Activated CD8-positive, alpha-beta memory T cell treated with anti-CD3 and anti-CD28 coated beads for 1 hour (primary cell): ENCODE data around the gene FERMT2.

ENCODE experiments used
- DNase-seq, 2 donors: peaks; one replicate each; pipeline ENCODE4 v3.0.0-alpha.2; 2020; ENCODE audit warnings: low read depth in 1 of 2; ENCODE audit errors: extremely low read depth in 1 of 2

FERMT2 gene

GRCh38 chr14:52950898-52951680, at the start of gene FERMT2:
Gene FERMT2 (minus strand): TSS chr14:52951050. CDS start chr14:52950568, 482 bp downstream.
- DNase-seq, result peak in 1 of 2 donors; percentile 2

DNA sequence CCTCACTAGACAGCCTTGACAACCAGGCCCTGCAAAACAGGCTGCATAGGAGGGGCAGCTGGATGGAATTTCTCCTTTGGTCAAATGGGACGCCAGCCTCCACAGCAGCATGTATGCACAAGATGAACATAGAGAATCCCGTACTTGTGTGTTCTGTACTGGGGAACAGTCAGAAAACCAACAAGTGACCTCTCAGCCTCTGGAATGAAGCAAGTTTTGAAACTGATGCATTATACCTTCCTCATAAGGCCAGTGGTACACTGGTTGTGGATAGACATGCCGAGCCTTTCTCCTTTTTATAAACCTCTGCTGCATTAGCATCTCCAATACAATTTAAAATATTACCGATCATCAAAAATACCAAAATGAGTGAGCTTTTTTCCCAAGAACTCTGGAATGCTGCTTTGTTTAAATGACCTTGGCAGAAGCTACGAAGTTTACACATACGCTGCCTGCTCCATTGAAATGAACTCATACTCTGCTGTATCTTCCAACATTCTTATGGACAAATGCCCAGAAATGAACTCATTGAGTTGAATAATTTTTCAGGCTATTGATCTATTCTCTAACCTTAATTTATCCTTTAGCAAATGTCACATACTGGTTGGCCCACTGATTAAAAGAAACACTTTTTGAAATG, 47.6 kb upstream of the FERMT2 start:
- no peak for DNase-seq

DNA sequence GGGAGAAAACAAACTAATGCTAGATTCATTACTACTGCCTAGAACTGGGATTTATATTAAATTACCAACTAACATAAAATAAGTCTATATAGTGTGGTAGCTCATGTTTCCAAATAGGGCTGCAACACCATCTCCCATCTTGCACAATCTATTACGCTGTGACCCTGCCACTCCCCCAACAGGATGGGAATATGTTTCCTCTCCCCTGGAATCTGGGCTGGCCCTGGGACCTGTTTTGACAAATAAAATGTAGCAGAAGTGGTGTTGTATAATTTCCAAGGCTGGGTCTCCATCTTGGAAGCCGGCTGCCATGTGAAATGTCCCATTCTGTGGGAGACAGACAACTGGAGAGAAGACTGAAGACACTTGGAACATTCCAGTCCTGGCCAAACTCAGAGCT, 45.6 kb upstream of the FERMT2 start:
- no peak for DNase-seq

GRCh38 chr14:52995998-52996397, 45.1 kb upstream of the FERMT2 start:
- no peak for DNase-seq

- DNase-seq, result no peak
Observed at GRCh38 chr14:52992236-52992870, 41.5 kb upstream of the FERMT2 start.

DNA sequence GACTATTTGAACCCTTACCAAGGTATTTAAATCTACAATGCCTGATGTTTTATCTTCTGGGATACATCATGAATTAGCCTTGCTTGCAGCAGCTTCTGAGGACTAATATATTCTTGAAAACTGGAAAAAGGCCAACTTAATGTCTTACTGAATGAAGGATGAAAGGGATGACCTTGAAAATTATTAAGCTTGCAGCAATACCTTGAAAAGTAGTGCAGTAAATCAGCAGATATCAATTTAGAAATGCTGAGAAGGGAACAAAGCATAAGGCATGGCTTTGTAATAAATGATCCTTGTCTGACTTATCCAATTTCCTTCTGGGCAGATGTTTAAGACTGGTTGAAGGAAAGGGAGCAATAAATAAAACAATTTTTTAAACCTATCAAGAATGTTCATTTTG, 37.3 kb upstream of the FERMT2 start:
- DNase-seq, result no peak

GRCh38 chr14:52987514-52987913, 36.7 kb upstream of the FERMT2 start:
- DNase-seq, result no peak

DNA sequence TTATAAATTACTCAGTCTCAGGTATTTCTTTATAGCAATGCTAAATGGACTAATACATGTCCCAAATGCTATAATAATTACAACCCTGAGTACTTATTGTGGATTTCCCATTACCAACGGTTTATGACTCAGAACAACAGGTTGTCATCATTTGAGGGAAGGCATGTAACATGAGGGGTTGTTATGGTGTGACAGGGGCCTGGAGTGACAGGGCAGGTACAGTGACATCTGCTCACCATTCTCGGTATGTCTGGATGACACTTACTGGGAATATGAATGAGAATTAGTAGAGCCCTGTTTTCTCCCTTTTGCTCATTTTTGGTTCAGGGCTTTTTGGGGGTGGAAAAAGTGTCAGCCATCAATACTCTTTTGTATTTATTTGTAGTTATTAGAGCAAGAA, 36.2 kb upstream of the FERMT2 start:
- no peak for DNase-seq

GRCh38 chr14:52977798-52978197, 26.9 kb upstream of the FERMT2 start:
- DNase-seq, result no peak

DNA sequence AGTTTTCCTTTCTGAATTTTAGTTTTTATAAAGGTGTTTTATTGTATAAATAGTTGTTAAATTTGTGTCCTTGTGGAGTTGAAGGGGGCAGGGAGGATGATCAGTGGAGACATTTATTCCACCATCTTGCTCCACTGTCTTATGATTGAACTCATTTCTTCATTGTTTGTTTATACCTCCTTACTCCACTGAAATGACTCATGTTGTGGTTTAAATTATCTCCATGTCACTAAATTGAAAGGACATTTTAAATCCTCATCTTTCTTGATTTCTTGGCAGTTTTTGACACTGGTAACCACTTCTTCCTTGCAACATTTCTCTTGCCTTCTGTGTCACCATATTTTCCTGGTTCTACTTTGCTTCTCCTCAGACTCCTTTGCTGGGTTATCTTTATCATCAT, 23.6 kb upstream of the FERMT2 start:
- no peak for DNase-seq

- peak; percentile 23 for DNase-seq
Observed at GRCh38 chr14:52961060-52961639, 10.3 kb upstream of the FERMT2 start.

DNA sequence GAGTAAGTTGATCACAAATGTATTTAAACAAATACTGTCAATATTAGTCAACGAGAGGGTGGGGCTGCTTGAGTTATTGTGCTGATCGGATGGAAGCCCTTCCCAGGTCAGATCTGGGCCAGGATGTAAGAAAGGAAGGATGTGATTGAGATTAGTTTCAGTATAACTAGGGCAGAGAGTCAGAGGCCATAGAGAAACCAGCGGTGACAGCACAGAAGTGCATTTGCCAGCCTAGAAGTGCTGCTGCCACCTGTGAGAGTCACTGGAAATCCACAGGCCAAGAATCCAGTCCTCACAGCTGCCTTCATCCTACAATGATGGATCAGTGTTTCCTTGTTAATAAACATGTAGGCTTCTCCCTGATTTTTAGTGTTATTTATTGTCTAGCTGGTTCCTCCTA, 9.8 kb upstream of the FERMT2 start:
- no peak for DNase-seq

- DNase-seq, result no peak
Observed at GRCh38 chr14:52954346-52955214, 3.7 kb upstream of the FERMT2 start.

DNA sequence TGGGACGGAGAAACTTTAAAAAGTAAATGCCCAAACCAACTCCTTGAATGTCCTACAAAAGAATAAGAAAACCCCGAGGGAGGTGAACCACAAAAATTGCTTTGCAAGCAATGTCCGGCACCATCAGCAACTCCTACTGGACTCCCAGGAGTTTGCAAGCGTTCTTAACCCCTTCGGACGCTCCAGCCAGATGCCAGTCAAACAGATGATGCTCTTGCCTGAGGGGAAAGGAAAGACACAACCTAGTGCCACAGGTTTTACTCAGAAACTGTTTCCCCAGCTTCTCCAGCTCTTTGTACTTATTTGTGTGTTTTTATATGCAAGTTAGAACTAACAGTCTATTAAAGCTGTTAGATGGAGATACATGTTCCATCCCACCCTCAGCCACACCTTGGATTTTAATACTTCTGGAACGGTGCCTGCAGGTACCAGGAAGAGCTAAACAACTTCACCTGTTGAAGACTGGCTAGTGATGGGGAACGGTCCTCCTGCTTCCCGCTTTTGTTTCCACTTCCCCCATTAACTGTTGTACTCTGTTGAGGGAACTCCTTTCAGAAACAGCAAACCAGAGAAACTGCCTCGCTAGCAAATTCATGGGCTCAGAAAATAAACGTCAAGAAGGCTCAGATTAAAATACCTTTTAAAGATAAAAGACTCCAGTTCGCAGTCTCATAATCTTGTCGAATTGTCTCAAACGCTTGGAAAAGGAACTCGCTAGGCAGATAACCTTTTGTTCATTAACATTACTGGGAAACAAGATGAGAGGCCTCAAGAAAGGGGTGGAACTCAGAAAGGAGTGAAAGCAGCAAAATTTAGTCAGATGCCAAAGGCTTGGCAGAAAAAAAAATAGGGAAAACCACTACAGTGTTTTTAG, 1.1 kb upstream of the FERMT2 start:
- no peak for DNase-seq

DNA sequence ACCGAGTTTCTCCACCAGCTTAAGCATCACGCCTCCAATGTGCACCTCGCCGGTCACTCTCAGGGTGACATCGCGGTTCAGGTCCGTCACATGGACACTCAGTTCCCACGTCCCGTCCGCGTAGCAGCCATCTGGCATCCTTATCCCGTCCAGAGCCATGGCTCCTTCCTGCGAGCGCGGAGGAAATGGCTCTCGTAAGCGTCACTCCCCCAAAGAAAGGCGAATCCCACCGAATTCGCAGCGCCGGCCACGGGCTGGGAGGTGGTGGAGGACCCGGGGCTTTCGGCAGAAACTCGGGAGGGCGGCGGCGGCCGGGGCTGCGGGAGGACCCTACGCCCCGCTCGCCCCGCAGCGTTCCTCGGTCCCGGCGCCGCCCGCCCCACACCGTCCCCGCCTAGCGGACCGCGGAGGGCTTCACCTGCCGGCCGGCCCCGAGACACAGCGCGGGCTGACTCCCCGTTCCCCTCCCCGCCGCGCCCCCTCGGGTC, 396 bp downstream of the FERMT2 start:
- DNase-seq, result peak in 1 of 2 donors; percentile 1

GRCh38 chr14:52949711-52950409, 990 bp downstream of the FERMT2 start:
- DNase-seq, result no peak

DNA sequence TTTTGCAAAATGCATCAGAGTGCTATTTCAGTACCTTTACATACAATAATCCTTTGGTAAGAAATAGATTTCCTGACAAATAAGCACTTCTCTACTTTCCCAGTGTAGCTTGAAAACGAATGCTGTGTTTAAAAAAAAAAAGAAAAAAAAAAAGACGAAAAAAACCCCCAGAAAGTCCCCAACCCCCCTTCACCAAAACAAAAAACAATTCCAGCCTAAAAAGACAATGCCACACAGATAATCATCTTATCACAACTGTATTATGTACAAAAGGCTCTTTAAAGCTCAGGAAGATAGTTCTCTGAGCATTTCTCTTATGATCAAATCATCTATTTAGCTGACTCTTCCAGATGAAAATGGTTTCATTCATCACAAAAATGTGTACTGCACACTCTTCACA, 1.6 kb downstream of the FERMT2 start:
- no peak for DNase-seq

DNA sequence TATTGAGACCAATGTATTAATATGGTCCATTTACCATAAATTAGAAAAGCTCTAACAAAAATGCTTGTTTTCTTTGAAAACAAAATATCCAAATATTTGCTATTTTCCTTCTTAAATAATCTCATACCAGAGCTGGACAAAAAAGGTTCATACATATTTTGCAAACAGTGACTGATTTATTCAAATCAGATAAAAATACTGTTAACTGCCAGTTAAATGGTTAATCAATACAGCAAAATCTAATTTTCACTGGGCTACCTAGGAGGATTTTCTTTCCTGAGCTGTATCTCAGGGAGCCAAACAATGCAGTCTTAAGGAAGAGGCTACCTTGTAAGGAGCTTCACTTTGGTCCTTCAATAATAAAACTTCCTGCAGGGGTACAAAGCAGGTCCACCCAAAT, 2.0 kb downstream of the FERMT2 start:
- no peak for DNase-seq

DNA sequence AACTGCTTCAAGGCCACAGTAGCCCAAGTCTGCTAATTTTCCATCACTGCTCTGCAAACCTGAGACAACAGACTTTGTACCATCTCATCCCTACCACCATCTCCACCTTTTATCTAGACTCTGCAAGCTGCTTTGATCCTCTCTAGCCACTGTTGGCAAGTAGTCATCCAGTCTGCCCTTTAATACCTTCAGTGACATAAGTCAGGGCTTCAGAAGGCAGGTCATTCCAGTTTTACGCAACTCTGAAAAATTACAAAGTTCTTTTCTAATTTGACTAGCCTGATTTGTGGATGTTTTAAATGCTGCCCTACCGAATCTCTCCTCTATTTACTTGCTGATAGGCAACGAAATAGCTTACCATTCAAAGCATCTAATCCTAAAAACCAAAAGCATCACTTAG, 2.8 kb downstream of the FERMT2 start:
- DNase-seq, result no peak
